Measurements from ENCODE around the gene ANAPC2.
A peak's percentile ranks its signal among the peaks of the same experiment; 100 is the strongest.

The ANAPC2 gene

DNA sequence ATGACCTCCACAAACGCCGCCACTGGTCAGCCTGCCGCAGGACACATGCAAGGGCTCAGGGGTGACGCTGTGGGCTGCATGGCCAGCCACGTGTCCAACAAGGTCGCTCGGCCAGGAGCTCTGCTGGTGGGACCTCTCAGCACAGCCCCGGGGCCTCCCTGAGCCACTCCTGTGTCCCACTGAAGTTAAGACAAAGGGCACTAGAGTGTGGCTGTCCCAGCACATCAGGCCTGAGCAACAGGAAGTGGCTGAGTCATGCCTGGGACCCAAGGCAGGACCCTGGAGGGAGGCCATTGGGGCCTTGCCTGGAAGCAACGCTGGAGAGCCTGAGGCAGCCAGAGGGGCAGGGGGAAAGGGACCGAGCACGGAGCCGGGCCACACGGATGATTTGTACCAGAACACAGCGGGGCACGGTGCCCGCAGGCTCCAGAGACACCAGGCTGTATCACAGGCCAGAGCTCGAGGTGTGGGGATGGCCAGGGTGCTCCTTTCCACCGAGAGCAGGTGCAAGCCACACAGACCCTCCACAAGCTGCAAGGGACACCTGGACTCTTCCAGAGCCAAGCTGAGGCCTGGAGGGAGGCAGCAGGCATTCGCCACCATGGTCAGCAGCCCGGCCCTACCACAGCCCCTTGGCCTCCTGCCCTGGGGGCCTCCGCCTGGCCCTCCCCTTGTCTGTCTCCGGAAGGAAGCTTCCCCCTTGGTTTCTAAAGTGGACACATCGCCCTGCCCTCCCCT, 10.0 kb downstream of the ANAPC2 start:
- H3K36me3 ChIP-seq (replicated peaks) = peaks cover 43% of the 10 kb centered on the region
- H3K4me3 ChIP-seq (ENCODE audit: low read depth, low read length) = no peak overlapping the region
- peaks cover 5% of the 10 kb centered on the region for H3K27me3 ChIP-seq (replicated peaks)
- DNase-seq = no peak
- in situ Hi-C loops (cut with HindIII; ENCODE audit: low pct_ligation_motif_present, low sequenced_read_pairs) = no loop called here
- no peak overlapping the region for H3K27ac ChIP-seq
- TF ChIP-seq, protein P1, sequence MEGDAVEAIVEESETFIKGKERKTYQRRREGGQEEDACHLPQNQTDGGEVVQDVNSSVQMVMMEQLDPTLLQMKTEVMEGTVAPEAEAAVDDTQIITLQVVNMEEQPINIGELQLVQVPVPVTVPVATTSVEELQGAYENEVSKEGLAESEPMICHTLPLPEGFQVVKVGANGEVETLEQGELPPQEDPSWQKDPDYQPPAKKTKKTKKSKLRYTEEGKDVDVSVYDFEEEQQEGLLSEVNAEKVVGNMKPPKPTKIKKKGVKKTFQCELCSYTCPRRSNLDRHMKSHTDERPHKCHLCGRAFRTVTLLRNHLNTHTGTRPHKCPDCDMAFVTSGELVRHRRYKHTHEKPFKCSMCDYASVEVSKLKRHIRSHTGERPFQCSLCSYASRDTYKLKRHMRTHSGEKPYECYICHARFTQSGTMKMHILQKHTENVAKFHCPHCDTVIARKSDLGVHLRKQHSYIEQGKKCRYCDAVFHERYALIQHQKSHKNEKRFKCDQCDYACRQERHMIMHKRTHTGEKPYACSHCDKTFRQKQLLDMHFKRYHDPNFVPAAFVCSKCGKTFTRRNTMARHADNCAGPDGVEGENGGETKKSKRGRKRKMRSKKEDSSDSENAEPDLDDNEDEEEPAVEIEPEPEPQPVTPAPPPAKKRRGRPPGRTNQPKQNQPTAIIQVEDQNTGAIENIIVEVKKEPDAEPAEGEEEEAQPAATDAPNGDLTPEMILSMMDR (IDR thresholded peaks at IDR 0.05; ENCODE audit: low read depth, low read length, missing control alignments) = no peak

DNA sequence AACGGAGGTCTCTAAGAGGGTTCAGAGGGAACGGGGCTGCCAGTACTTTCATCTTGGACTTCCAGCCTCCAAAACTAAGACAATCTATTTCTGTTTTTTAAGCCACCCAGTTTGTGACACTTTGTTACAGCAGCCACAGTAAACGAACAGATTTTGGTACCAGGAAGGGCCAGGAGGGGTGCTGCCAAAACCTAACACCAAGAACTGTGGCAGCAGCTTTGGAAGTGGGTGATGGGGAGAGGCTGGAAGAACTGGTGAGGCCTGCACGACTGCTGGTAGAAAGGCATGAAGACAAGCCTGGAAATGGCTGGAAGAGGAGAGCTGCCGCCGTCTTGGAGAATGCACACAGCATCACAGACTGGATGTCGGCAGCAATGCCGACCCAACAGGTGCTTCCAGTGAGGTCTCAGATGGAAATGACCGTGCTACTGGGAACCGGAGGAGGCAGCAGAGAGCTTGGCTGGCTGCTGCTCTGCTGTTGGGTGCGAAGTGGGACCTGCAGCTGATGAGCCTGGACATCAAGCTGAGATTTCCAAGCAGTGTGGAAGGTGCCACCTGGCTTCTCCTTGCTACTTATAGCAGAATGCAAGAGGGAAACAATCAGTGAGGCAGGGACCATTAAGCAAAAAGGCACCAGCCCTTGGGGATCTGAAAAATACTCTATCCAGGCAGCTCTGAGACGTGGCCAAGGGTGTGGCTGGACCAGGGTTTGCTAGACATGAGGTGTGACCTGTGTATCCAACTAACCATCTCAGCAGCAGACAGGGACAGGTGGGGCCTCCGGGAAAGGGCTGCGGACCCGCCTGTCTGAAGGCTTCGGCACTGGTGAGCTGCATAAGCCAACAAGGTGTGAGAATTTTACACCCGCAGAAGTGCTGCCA, 11.8 kb downstream of the ANAPC2 start:
- H3K4me3 ChIP-seq (ENCODE audit: low read depth, low read length) = no peak overlapping the region
- peak; percentile 29 for DNase-seq
- peaks cover 5% of the 10 kb centered on the region for H3K27me3 ChIP-seq (replicated peaks)
- H3K27ac ChIP-seq = no peak overlapping the region
- in situ Hi-C loops (cut with HindIII; ENCODE audit: low pct_ligation_motif_present, low sequenced_read_pairs) = no loop called here
- TF ChIP-seq, protein P1 (IDR thresholded peaks at IDR 0.05; ENCODE audit: low read depth, low read length, missing control alignments) = peak; percentile 80
- peaks cover 34% of the 10 kb centered on the region for H3K36me3 ChIP-seq (replicated peaks)

DNA sequence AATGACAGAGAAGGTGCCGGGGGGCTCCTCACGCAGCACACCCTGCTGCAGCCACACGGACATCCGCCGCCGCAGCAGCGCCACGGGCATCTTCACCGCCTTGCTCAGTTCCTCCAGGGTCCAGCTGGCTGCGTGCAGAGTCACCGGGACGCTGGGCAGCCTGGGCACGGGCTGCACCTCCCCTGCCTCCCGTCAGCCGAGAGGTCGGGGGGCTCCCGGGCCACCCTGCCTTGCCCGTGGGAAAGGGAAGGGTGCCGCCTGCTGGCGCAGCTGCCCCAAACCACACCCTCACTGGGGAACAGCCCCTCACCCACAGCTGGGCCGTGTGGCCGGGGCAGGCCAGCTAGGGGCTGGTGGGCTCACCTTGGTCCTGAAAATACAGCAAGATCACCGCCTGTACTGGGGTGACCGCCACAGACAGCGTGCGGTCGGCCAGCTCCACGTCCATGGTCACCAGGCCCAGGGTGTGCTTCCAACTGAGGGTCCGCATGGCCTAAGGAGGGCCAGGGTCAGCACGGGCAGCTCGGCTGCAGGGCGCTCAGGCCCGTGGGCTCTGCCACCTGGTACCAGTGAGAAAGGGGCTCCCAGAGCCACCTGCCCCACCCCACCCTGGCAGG, 12.9 kb downstream of the ANAPC2 start:
- H3K27ac ChIP-seq = no peak overlapping the region
- peaks cover 24% of the 10 kb centered on the region for H3K36me3 ChIP-seq (replicated peaks)
- in situ Hi-C loops (cut with HindIII; ENCODE audit: low pct_ligation_motif_present, low sequenced_read_pairs) = no loop called here
- TF ChIP-seq, protein P1 (IDR thresholded peaks at IDR 0.05; ENCODE audit: low read depth, low read length, missing control alignments) = peak; percentile 38
- H3K4me3 ChIP-seq (ENCODE audit: low read depth, low read length) = no peak overlapping the region
- peaks cover 16% of the 10 kb centered on the region for H3K27me3 ChIP-seq (replicated peaks)
- DNase-seq = no peak

DNA sequence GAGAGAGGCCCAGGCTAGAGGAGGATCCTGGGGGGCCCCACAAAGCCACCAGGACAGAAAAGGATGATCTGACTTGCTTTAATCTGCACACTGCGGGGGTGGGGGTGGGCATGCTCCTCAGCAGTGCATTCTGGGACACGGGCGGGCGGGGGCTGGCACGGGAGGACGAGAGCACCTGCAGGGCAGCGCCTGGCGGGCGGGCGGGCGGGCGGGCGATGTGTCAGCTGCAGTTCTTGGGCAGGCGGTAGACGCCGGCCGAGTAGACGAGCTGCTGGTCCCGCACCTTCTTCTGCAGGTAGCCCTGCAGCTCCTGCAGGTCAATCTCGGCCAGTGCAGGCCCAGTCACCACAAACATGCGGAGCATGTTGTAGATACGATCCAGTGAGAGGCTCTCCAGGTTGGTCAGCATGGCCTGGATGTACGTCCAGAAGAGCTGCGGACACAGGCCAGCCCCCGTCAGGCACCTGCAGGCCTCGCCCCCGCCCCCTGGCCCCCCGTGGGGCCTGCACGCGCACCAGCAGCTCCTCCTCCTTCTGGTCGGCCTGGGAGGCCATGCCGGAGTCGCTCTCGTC, 13.6 kb downstream of the ANAPC2 start:
- H3K4me3 ChIP-seq (ENCODE audit: low read depth, low read length) = no peak overlapping the region
- no peak overlapping the region for H3K27ac ChIP-seq
- peaks cover 23% of the 10 kb centered on the region for H3K27me3 ChIP-seq (replicated peaks)
- in situ Hi-C loops (cut with HindIII; ENCODE audit: low pct_ligation_motif_present, low sequenced_read_pairs) = no loop called here
- DNase-seq = no peak
- TF ChIP-seq, protein P1 (IDR thresholded peaks at IDR 0.05; ENCODE audit: low read depth, low read length, missing control alignments) = no peak
- H3K36me3 ChIP-seq (replicated peaks) = peaks cover 19% of the 10 kb centered on the region

DNA sequence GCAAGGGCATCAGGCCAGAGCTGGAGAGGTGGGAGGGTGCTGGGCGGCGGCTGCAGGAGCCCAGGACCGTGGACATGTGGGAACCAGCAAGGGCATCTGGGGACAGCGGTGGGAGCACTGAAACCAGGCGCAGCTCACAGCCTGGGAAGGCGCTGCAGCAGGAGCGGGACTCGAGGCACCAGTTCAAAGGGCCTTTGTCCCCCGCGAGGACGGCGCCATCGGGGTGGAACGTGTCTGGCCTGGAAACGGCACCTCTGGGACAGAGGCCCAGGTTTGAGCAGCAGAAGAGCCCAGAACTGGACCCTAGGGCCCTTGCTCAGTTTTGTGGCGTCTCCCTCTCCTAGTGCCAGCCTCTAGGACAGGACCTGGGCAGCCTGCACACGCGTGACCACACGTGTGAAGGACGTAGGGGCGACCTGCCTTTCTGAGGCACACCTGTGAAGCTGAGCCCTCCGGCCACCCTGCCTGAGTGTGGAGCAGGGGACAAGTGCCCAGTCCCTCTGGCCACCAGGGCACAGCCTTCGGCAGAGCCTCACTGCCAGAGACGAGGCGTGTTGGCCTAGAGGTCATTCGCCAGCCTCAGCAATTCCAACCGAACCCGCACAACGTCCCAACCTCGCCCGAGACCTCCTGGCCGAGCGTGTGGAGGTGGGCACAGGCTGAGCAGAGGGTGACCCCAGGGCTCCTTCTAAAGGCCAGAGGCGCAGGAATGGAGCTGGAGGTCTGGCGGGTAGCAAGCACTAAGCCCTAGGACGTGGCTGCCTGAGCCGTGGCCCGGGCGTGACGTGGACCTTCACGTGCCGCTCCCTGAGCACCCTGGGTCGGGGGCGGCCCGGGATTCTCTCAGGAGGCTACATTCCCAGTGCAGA, 14.3 kb downstream of the ANAPC2 start:
- TF ChIP-seq, protein P1 (IDR thresholded peaks at IDR 0.05; ENCODE audit: low read depth, low read length, missing control alignments) = no peak
- Histone ChIP-seq H3K4me3 (ENCODE audit: low read depth, low read length) (no peak overlapping the region), H3K27ac (no peak overlapping the region), H3K27me3 (replicated peaks) (peaks cover 31% of the 10 kb centered on the region), H3K36me3 (replicated peaks) (peaks cover 13% of the 10 kb centered on the region)
- no peak for DNase-seq
- in situ Hi-C loops (cut with HindIII; ENCODE audit: low pct_ligation_motif_present, low sequenced_read_pairs) = no loop called here

Measured in brain microvascular endothelial cell (primary cell).